K562 (cell line): ENCODE measurements around the gene HOTAIR. TPM values are rescaled to one million over a fixed set of nuclear protein-coding genes. Genes with fewer than 3 reads are reported as not detected.

Source experiments
- ARID4B ChIP-seq: sonication (generic); formaldehyde crosslinking; IDR thresholded peaks from 2 replicates; pipeline ENCODE4 v1.8.0; 2022; ENCODE audit warnings: mild to moderate bottlenecking, missing genetic modification reagents
- CCNT2 ChIP-seq: IDR thresholded peaks from 2 replicates; pipeline ENCODE4 v1.6.1; 2011; ENCODE audit warnings: borderline replicate concordance, low read depth, mild to moderate bottlenecking, moderate library complexity, mixed read lengths, low read length; ENCODE audit not compliant: insufficient read length; ENCODE audit errors: extremely low read depth
- ELK3 ChIP-seq: fragments of 450-650 bp; formaldehyde crosslinking; IDR thresholded peaks from 2 replicates; pipeline ENCODE4 v1.4.0; 2020; ENCODE audit warnings: mild to moderate bottlenecking
- SNAPC5 ChIP-seq: fragments of 250-450 bp; sonication (Bioruptor Pico); IDR thresholded peaks from 2 replicates; pipeline ENCODE4 v1.8.0; 2021; ENCODE audit warnings: moderate library complexity, mild to moderate bottlenecking, inconsistent platforms
- TCF3 ChIP-seq: sonication (generic); formaldehyde crosslinking; IDR thresholded peaks from 2 replicates; pipeline ENCODE4 v1.4.0; 2020; ENCODE audit warnings: mild to moderate bottlenecking, missing genetic modification reagents
- THAP12 ChIP-seq: fragments of 250-450 bp; sonication (Bioruptor Pico); IDR thresholded peaks from 2 replicates; pipeline ENCODE4 v1.9.0; 2021; ENCODE audit warnings: mild to moderate bottlenecking, inconsistent platforms
- polyA plus RNA-seq, 8 experiments: library from polyadenylated mRNA; depleted of rRNA in 4 of 8; stranded (reverse) in 5 of 8; unstranded in 3 of 8; fragments of >200 nt; fragmentation: Nextera tagmentation in 2 of 8; fragmentation: Illumina TruSeq in 1 of 8; extraction: Ambion mirVana in 2 of 8; extraction: Trizol in 1 of 8; gene quantifications; 2 replicates each; pipeline versions ENCODE4 v1.2.1 to v1.2.3, GENCODE V29; 2011 to 2014; ENCODE audit warnings: inconsistent platforms in 1 of 8, missing spikeins in 1 of 8
- total RNA-seq, 7 experiments: library from RNA; depleted of rRNA in 6 of 7; stranded (reverse); fragments of >200 nt in 6 of 7; fragmentation: Illumina TruSeq in 2 of 7; extraction: Trizol in 2 of 7; gene quantifications; 2 replicates each; pipeline versions ENCODE4 v1.2.1 to v1.2.3, GENCODE V29; 2011 to 2021; ENCODE audit warnings: low replicate concordance in 1 of 7
- TF ChIP-seq, protein P1 (sequence below), 2 experiments: fragments of 450-650 bp; formaldehyde crosslinking in 1 of 2; IDR thresholded peaks; 2 replicates each; pipeline versions ENCODE4 v1.4.0 to v1.6.1; 2014 to 2020; ENCODE audit warnings: mild to moderate bottlenecking in 2 of 2, borderline replicate concordance in 1 of 2, low read depth in 1 of 2

Gene HOTAIR
- total and polyA plus RNA-seq, 9 of the 15 experiments (the other 6 are each of a cell fraction or from before 2014, with no cell fraction given), result 0.04 TPM; not detected in 8

DNA sequence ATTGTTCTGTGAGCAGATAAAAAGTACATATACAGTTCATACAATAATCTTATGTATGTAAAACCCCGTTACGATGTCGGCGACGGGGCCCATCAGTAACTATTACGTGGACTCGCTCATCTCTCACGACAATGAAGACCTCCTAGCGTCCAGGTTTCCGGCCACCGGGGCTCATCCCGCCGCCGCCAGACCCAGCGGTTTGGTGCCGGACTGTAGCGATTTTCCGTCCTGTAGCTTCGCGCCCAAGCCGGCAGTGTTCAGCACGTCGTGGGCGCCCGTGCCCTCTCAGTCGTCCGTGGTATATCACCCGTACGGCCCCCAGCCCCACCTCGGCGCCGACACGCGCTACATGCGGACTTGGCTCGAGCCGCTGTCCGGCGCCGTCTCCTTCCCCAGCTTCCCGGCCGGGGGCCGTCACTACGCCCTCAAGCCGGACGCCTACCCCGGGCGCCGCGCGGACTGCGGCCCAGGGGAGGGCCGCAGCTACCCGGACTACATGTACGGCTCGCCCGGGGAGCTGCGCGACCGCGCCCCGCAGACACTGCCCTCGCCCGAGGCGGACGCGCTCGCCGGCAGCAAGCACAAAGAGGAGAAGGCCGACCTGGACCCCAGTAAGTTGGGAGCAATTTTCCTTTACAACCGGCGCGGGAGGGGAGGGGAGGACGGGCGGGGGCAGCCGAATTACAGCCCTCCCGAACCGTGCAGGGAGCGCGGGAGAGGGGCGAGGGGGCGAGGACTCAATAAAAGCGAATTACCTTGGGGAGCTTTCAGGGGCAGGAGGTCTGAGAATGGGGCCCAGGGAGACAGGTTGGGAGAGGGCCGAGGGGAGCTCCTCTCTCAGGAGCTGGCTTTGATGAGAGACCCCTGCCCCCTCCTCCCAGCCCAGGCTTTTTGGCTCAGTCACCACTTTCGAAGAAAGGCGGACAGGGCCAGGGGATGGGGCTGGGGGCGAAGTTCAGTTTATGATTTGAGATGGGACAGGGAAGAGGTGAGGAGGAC lies 25.7 kb upstream of the HOTAIR start, which contains the start of gene HOXC9 (continued):
- TF ChIP-seq ELK3 (CRISPR knock-in tag) (no peak), THAP12 (CRISPR knock-in tag) (0 out of 2 replicates have a peak, but pooled peaks have one; percentile 29), SNAPC5 (CRISPR knock-in tag) (no peak), CCNT2 (peak; percentile 60), ARID4B (CRISPR knock-in tag) (peak; percentile 71), TCF3 (no peak)
- TF ChIP-seq, protein P1, sequence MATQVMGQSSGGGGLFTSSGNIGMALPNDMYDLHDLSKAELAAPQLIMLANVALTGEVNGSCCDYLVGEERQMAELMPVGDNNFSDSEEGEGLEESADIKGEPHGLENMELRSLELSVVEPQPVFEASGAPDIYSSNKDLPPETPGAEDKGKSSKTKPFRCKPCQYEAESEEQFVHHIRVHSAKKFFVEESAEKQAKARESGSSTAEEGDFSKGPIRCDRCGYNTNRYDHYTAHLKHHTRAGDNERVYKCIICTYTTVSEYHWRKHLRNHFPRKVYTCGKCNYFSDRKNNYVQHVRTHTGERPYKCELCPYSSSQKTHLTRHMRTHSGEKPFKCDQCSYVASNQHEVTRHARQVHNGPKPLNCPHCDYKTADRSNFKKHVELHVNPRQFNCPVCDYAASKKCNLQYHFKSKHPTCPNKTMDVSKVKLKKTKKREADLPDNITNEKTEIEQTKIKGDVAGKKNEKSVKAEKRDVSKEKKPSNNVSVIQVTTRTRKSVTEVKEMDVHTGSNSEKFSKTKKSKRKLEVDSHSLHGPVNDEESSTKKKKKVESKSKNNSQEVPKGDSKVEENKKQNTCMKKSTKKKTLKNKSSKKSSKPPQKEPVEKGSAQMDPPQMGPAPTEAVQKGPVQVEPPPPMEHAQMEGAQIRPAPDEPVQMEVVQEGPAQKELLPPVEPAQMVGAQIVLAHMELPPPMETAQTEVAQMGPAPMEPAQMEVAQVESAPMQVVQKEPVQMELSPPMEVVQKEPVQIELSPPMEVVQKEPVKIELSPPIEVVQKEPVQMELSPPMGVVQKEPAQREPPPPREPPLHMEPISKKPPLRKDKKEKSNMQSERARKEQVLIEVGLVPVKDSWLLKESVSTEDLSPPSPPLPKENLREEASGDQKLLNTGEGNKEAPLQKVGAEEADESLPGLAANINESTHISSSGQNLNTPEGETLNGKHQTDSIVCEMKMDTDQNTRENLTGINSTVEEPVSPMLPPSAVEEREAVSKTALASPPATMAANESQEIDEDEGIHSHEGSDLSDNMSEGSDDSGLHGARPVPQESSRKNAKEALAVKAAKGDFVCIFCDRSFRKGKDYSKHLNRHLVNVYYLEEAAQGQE (IDR thresholded peaks at IDR 0.05; ENCODE audit: borderline replicate concordance), result no peak; the same call in 1 of the 2 replicates
- TF ChIP-seq, protein P1 (CRISPR knock-in tag; IDR thresholded peaks at IDR 0.05; ENCODE audit: low read depth), result no peak
